ENCODE results near the gene SLC1A3. TPM values are rescaled to one million over a fixed set of nuclear protein-coding genes. Genes with fewer than 3 reads are reported as not detected.
A peak's percentile ranks its signal among the peaks of the same experiment; 100 is the strongest.

The SLC1A3 gene
- total and polyA plus RNA-seq, 8 donors = 12.1 to 31.7 (median 20.7) TPM

DNA sequence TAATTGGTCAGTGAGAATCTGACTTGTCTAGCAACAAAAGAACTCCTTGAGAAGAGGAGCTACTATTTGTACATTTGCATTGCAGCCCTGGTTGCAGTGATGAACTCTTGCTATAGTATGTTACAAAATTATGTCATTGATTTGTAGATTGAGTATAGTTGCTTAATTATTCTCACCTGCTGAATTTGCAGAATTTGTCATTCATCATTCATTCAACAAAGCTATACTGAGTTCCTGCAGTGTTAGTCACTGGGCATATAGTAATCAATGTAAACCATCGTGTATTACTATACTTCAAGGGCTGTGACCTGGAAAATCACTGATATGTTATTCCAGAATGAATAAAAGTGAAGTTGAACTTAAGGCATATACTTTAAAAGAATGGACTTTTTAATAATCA lies 50.1 kb downstream of the SLC1A3 start:
- H3K4me1 ChIP-seq = peaks cover 6 to 43% of the 10 kb centered on the region in 2 donors
- H3K36me3 ChIP-seq = no peaks in the 10 kb centered on the region
- no peak for ATAC-seq
- no peak for DNase-seq
- peak overlapping the region in 1 of 2 donors; percentile 87 for H3K27ac ChIP-seq
- intact Hi-C loops (cut with DNase I) = no loop called here
- no peaks in the 10 kb centered on the region for H3K27me3 ChIP-seq
- H3K4me3 ChIP-seq = no peak overlapping the region
- TF ChIP-seq, protein P1, sequence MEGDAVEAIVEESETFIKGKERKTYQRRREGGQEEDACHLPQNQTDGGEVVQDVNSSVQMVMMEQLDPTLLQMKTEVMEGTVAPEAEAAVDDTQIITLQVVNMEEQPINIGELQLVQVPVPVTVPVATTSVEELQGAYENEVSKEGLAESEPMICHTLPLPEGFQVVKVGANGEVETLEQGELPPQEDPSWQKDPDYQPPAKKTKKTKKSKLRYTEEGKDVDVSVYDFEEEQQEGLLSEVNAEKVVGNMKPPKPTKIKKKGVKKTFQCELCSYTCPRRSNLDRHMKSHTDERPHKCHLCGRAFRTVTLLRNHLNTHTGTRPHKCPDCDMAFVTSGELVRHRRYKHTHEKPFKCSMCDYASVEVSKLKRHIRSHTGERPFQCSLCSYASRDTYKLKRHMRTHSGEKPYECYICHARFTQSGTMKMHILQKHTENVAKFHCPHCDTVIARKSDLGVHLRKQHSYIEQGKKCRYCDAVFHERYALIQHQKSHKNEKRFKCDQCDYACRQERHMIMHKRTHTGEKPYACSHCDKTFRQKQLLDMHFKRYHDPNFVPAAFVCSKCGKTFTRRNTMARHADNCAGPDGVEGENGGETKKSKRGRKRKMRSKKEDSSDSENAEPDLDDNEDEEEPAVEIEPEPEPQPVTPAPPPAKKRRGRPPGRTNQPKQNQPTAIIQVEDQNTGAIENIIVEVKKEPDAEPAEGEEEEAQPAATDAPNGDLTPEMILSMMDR (IDR thresholded peaks at IDR 0.05) = no peak
- H3K9me3 ChIP-seq = no peaks in the 10 kb centered on the region

DNA sequence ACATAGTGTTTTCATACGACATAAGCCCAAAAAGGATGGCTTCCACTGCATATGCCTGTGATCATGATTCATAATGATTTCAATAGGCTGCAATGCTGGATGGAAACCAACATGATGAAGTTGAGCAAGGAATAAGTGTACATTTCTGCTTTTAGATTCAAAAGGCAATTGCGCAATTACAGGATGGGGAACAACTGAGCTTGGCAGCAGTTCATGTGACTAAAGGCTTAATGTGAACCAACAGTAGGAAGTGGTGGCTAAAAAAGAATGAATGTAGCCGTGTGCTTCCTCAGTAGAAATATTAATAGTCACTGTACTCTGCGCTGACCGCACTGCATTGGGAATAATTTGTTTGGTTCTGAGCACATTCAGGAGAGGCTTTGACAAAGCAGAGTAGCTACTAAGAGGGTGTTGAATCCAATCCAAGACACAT lies 51.2 kb downstream of the SLC1A3 start:
- TF ChIP-seq, protein P1 (IDR thresholded peaks at IDR 0.05) = peak in 1 of 2 donors; percentile 10
- Histone ChIP-seq H3K9me3 (no peaks in the 10 kb centered on the region), H3K4me1 (peaks cover 6 to 43% of the 10 kb centered on the region in 2 donors), H3K36me3 (no peaks in the 10 kb centered on the region), H3K27me3 (no peaks in the 10 kb centered on the region), H3K27ac (peak overlapping the region; percentile 68 to 87), H3K4me3 (no peak overlapping the region)
- ATAC-seq (peak; percentile 96), DNase-seq (peak in 3 of 4 donors; percentile 66 to 96 (median 93))
- intact Hi-C loops (cut with DNase I) = no loop called here

DNA sequence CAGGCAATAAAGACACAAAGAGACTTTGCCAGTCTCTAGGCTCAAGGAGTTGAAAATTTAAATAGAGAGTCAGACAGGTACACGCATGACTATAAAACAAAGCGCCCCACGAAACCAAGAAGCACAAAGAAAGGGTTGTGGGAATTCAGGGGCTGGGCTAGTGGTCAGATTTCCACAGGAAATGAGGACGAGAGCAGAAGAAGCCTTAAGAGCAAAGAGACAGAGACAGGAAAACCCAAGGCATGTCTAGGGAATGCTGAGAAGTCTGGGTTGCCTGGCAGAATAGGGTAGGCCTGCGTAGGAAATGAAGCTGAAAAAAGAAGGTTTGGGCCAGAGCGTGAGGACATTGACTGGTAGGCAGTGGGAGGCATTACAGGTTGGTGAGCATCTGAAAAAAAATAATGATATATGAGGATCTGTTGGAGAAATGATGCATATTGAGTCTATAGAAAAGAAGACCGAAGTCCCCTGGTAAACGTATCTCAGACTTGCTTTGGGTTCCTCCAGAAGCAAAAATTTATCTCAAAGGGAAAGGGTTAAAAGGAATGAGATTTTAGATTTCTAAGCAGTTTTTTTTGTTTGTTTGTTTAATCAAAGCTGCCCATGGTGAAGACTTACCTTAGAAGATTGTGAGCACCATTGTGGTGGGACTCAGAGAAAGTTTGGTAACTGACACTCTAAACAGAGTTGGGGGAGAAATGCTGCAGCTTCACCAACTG lies 51.8 kb downstream of the SLC1A3 start:
- no peak for ATAC-seq

DNA sequence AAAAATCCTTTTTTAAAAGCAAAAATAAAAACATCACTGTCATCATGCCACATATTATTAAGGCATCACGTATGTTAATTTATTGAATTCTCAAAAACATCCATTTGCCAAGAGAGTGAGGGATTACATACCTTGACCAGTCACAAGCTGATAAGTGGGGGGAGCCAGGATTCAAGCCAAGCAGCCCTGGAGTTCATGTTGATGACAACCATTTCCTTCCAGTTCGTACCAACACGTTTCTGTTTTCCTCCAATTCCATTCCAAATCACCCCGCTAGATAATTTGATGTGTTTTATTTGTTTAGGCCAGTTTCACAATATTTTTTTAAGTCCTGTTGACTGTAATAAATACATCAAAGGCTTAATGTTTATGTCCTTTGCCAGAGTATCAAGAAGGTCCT lies 53.0 kb downstream of the SLC1A3 start:
- H3K4me1 ChIP-seq = peaks cover 6 to 41% of the 10 kb centered on the region in 2 donors
- intact Hi-C loops (cut with DNase I) = no loop called here

More for the DNA sequence above, 51.8 kb downstream of the SLC1A3 start:
- DNase-seq = no peak
- H3K4me1 ChIP-seq = peaks cover 6 to 43% of the 10 kb centered on the region in 2 donors
- peak overlapping the region; percentile 68 to 87 for H3K27ac ChIP-seq
- H3K4me3 ChIP-seq = no peak overlapping the region
- intact Hi-C loops (cut with DNase I) = no loop called here
- no peaks in the 10 kb centered on the region for H3K9me3 ChIP-seq
- H3K27me3 ChIP-seq = no peaks in the 10 kb centered on the region
- TF ChIP-seq, protein P1 (IDR thresholded peaks at IDR 0.05) = no peak
- H3K36me3 ChIP-seq = peaks cover 0 to 4% of the 10 kb centered on the region in 2 donors

More for the DNA sequence above, 53.0 kb downstream of the SLC1A3 start:
- H3K4me3 ChIP-seq = no peak overlapping the region
- no peaks in the 10 kb centered on the region for H3K27me3 ChIP-seq
- H3K9me3 ChIP-seq = no peaks in the 10 kb centered on the region
- no peak overlapping the region for H3K27ac ChIP-seq
- H3K36me3 ChIP-seq = peaks cover 0 to 4% of the 10 kb centered on the region in 2 donors
- TF ChIP-seq, protein P1 (IDR thresholded peaks at IDR 0.05) = no peak
- DNase-seq (peak in 1 of 4 donors; percentile 43), ATAC-seq (no peak)
